Activated CD4-positive, alpha-beta memory T cell treated with anti-CD3 and anti-CD28 coated beads for 36 hours (primary cell): ENCODE measurements around the gene FOXI1. TPM values are rescaled to one million over a fixed set of nuclear protein-coding genes. Genes with fewer than 3 reads are reported as not detected.

Experiments used
- CTCF ChIA-PET: fragments of 350-600 bp; sonication (Branson Sonifier 250); formaldehyde crosslinking; loops from one replicate; lab custom pipeline; 2021; ENCODE audit warnings: antibody characterized with exemption, inconsistent platforms; lab: Charles Lee
- POLR2A ChIA-PET: fragments of 350-600 bp; sonication (Branson Sonifier 250); formaldehyde crosslinking; loops from one replicate; lab custom pipeline; 2021; ENCODE audit warnings: antibody characterized with exemption; lab: Charles Lee
- DNase-seq: peaks from one replicate; pipeline ENCODE4 v3.0.0-alpha.2; 2020
- H3K27ac Mint-ChIP-seq: one replicate; pipeline ENCODE4 v1.8.0; 2021; ENCODE audit warnings: mixed read lengths
- H3K27me3 Mint-ChIP-seq: one replicate; pipeline ENCODE4 v1.8.0; 2021; ENCODE audit warnings: mixed read lengths
- H3K36me3 Mint-ChIP-seq: one replicate; pipeline ENCODE4 v1.8.0; 2021; ENCODE audit warnings: mixed read lengths
- H3K4me1 Mint-ChIP-seq: one replicate; pipeline ENCODE4 v1.8.0; 2021; ENCODE audit warnings: low read depth, mixed read lengths
- H3K4me3 Mint-ChIP-seq: one replicate; pipeline ENCODE4 v1.8.0; 2021; ENCODE audit warnings: mild to moderate bottlenecking, mixed read lengths
- H3K9me3 Mint-ChIP-seq: one replicate; pipeline ENCODE4 v1.8.0; 2021; ENCODE audit warnings: mixed read lengths
- intact Hi-C: fragments of 100-400 bp; cut with micrococcal nuclease; formaldehyde crosslinking; loops from one replicate; pipeline ENCODE4 v1.15.1; 2023
- total RNA-seq, 2 experiments: library from RNA; stranded (reverse); gene quantifications; one replicate each; pipeline ENCODE4 v1.2.3, GENCODE V29; 2021

FOXI1 gene
- total RNA-seq, 2 experiments from 2014 or later = not detected

- intact Hi-C loops = no loop called here
- Mint-ChIP-seq H3K4me3 (no peak overlapping the region), H3K36me3 (no peaks in the 10 kb centered on the region), H3K9me3 (no peaks in the 10 kb centered on the region), H3K27ac (no peak overlapping the region), H3K4me1 (no peaks in the 10 kb centered on the region), H3K27me3 (no peaks in the 10 kb centered on the region)
- POLR2A ChIA-PET = no interaction called here
- CTCF ChIA-PET = no interaction called here
- no peak for DNase-seq
Measured at GRCh38 chr5:170112876-170113521, 7.3 kb downstream of the FOXI1 start.

GRCh38 chr5:170113522-170113900 lies 7.8 kb downstream of the FOXI1 start:
- no peaks in the 10 kb centered on the region for H3K36me3 Mint-ChIP-seq
- H3K4me3 Mint-ChIP-seq = no peak overlapping the region
- DNase-seq = no peak
- H3K27ac Mint-ChIP-seq = no peak overlapping the region
- H3K9me3 Mint-ChIP-seq = no peaks in the 10 kb centered on the region
- H3K27me3 Mint-ChIP-seq = no peaks in the 10 kb centered on the region
- CTCF ChIA-PET = no interaction called here
- intact Hi-C loops = no loop called here
- POLR2A ChIA-PET = no interaction called here
- H3K4me1 Mint-ChIP-seq = no peaks in the 10 kb centered on the region

DNA sequence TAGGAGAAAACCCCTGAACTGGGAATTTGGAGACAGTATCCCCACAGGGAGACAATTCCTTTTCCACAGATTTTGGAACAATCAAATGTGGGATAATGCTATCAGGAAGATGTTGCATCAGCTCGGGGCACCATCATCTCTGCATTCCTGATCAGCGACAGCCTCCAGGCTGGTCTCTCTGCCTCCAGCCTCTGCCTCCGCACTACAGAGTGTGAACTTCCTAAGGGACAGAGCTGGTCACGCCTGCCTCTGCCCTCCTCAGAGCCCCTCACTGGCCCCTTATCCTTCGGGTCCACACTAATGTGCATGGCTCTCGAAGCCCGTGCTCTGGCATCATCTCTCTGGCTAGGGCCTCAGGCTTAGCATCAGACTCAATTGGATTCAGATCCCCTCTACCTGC lies 8.6 kb downstream of the FOXI1 start:
- intact Hi-C loops = no loop called here
- CTCF ChIA-PET = no interaction called here
- POLR2A ChIA-PET = no interaction called here
- Mint-ChIP-seq H3K27me3 (peaks cover 2% of the 10 kb centered on the region), H3K4me3 (no peak overlapping the region), H3K36me3 (no peaks in the 10 kb centered on the region), H3K9me3 (no peaks in the 10 kb centered on the region), H3K4me1 (no peaks in the 10 kb centered on the region), H3K27ac (no peak overlapping the region)
- no peak for DNase-seq

- H3K27me3 Mint-ChIP-seq = peaks cover 3% of the 10 kb centered on the region
- ChIA-PET POLR2A (no interaction called here), CTCF (no interaction called here)
- H3K36me3 Mint-ChIP-seq = no peaks in the 10 kb centered on the region
- H3K9me3 Mint-ChIP-seq = no peaks in the 10 kb centered on the region
- no peak for DNase-seq
- intact Hi-C loops = no loop called here
- no peaks in the 10 kb centered on the region for H3K4me1 Mint-ChIP-seq
- no peak overlapping the region for H3K4me3 Mint-ChIP-seq
- no peak overlapping the region for H3K27ac Mint-ChIP-seq
Measured at GRCh38 chr5:170115925-170116324, 10.2 kb downstream of the FOXI1 start.

DNA sequence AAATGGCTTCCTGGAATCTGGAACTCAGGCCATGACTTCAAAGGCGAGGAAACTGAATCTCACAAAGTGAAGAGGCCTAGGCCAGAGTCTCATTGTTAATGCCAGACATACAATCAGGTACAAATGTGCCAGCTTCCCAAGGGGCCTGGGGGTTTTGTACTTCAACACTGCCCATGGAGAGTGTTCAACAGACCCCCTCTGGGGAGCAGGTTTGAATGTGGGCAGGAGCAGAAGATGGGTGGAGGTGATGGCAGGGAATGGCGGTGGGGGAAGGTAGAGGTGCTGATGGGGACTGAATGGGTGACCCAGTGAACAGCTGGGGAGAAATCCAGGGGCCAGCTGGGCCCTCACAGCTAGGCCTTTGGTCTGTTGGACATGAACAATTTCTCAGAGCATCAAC lies 12.0 kb downstream of the FOXI1 start:
- Mint-ChIP-seq H3K36me3 (no peaks in the 10 kb centered on the region), H3K27me3 (peaks cover 8% of the 10 kb centered on the region), H3K9me3 (no peaks in the 10 kb centered on the region), H3K4me3 (no peak overlapping the region), H3K27ac (no peak overlapping the region), H3K4me1 (no peaks in the 10 kb centered on the region)
- CTCF ChIA-PET = no interaction called here
- DNase-seq = no peak
- intact Hi-C loops = no loop called here
- POLR2A ChIA-PET = no interaction called here

DNA sequence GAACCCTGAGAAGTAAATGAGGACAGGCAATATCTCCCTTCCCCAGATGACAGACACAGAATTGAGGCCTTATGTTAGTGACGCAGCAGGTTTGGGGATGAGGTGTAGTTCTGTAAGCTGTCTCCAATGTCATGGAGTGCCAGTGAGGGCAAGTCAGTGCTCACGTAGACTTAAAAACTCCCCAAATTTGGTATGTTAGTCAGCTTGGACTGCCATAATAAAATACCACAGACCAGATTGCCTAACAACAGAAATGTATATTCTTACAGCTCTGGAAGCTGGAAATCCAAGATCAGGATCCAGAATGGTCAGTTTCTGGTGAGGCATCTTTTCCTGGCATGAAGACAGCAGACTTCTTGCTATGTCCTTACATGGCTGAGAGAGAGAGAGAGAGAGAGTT lies 14.9 kb downstream of the FOXI1 start:
- no peaks in the 10 kb centered on the region for H3K36me3 Mint-ChIP-seq
- peaks cover 3% of the 10 kb centered on the region for H3K9me3 Mint-ChIP-seq
- H3K4me1 Mint-ChIP-seq = no peaks in the 10 kb centered on the region
- intact Hi-C loops = no loop called here
- no peak for DNase-seq
- CTCF ChIA-PET = no interaction called here
- H3K4me3 Mint-ChIP-seq = no peak overlapping the region
- POLR2A ChIA-PET = no interaction called here
- H3K27me3 Mint-ChIP-seq = peaks cover 8% of the 10 kb centered on the region
- H3K27ac Mint-ChIP-seq = no peak overlapping the region

GRCh38 chr5:170121321-170121720 lies 15.6 kb downstream of the FOXI1 start:
- H3K27me3 Mint-ChIP-seq = peaks cover 11% of the 10 kb centered on the region
- POLR2A ChIA-PET = no interaction called here

GRCh38 chr5:170126061-170126460 lies 20.4 kb downstream of the FOXI1 start:
- DNase-seq = no peak
- POLR2A ChIA-PET = no interaction called here
- H3K27me3 Mint-ChIP-seq = peaks cover 24% of the 10 kb centered on the region
- H3K4me1 Mint-ChIP-seq = no peaks in the 10 kb centered on the region
- H3K27ac Mint-ChIP-seq = no peak overlapping the region
- H3K4me3 Mint-ChIP-seq = no peak overlapping the region
- intact Hi-C loops = no loop called here
- CTCF ChIA-PET = no interaction called here
- no peaks in the 10 kb centered on the region for H3K36me3 Mint-ChIP-seq
- H3K9me3 Mint-ChIP-seq = peaks cover 17% of the 10 kb centered on the region

More at GRCh38 chr5:170121321-170121720, 15.6 kb downstream of the FOXI1 start:
- Mint-ChIP-seq H3K36me3 (no peaks in the 10 kb centered on the region), H3K4me3 (no peak overlapping the region), H3K9me3 (peaks cover 10% of the 10 kb centered on the region), H3K27ac (no peak overlapping the region), H3K4me1 (no peaks in the 10 kb centered on the region)
- CTCF ChIA-PET = interaction anchor here (1.6 kb wide), 1 partner anchor 19 kb away, joined by 5 read pairs; no protein-coding TSS in a partner anchor
- no peak for DNase-seq
- intact Hi-C loops = no loop called here

GRCh38 chr5:170126626-170127025 lies 20.9 kb downstream of the FOXI1 start:
- Mint-ChIP-seq H3K4me3 (no peak overlapping the region), H3K27ac (no peak overlapping the region), H3K36me3 (no peaks in the 10 kb centered on the region), H3K27me3 (peaks cover 21% of the 10 kb centered on the region), H3K4me1 (no peaks in the 10 kb centered on the region), H3K9me3 (peaks cover 17% of the 10 kb centered on the region)
- POLR2A ChIA-PET = no interaction called here
- CTCF ChIA-PET = no interaction called here
- no peak for DNase-seq
- intact Hi-C loops = no loop called here

- H3K27ac Mint-ChIP-seq = no peak overlapping the region
- no peaks in the 10 kb centered on the region for H3K36me3 Mint-ChIP-seq
- H3K27me3 Mint-ChIP-seq = peaks cover 25% of the 10 kb centered on the region
- H3K4me3 Mint-ChIP-seq = no peak overlapping the region
- peaks cover 8% of the 10 kb centered on the region for H3K9me3 Mint-ChIP-seq
- CTCF ChIA-PET = interaction anchor here (1.5 kb wide), 1 partner anchor 52 kb away, joined by 7 read pairs; no protein-coding TSS in a partner anchor
- DNase-seq = no peak
- no peaks in the 10 kb centered on the region for H3K4me1 Mint-ChIP-seq
- POLR2A ChIA-PET = no interaction called here
- intact Hi-C loops = no loop called here
Measured at GRCh38 chr5:170131235-170131634, 25.5 kb downstream of the FOXI1 start.

DNA sequence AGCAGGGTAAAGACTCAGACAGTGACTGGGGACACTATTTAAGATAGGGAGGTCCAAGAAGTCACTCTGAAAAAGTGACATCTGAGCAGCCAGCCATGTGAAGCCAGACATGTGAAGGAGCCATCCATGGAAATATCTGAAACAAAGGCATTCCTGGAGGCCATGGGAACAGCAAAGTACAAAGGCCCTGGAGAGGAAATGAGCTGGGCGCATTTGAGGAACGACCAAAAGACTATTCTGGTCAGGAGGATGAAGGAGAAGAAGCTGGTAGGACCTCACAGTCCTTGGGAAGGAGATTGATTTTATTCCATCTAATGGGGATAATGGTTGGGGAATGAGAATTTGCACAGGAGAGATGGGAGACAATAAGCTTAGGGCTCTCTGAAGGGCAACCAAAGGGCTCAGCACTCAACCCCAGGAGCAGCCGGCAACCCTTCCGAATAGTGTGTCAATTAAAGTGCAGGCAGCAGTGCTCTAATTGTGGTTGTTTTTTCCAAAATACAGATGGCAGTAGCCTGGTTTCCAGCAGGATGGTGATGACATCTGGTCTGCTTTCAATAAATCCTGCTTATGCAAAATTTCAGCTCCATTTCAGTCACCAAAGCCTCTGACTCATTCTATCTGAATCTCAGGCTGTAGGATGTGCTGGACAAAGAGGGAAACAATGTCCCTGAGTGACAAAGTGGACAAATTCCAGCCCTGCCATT lies 26.7 kb downstream of the FOXI1 start:
- intact Hi-C loops = no loop called here
- CTCF ChIA-PET = interaction anchor here (1.5 kb wide), 1 partner anchor 51 kb away, joined by 7 read pairs; no protein-coding TSS in a partner anchor
- H3K4me3 Mint-ChIP-seq = no peak overlapping the region

GRCh38 chr5:170132976-170133448 lies 27.3 kb downstream of the FOXI1 start:
- Mint-ChIP-seq H3K27ac (no peak overlapping the region), H3K4me1 (no peaks in the 10 kb centered on the region), H3K27me3 (peaks cover 13% of the 10 kb centered on the region), H3K4me3 (no peak overlapping the region), H3K36me3 (no peaks in the 10 kb centered on the region), H3K9me3 (no peaks in the 10 kb centered on the region)
- ChIA-PET CTCF (no interaction called here), POLR2A (no interaction called here)
- intact Hi-C loops = no loop called here
- no peak for DNase-seq

More for the DNA sequence above, 26.7 kb downstream of the FOXI1 start:
- no peak for DNase-seq
- no peaks in the 10 kb centered on the region for H3K36me3 Mint-ChIP-seq
- no peaks in the 10 kb centered on the region for H3K4me1 Mint-ChIP-seq
- no peaks in the 10 kb centered on the region for H3K9me3 Mint-ChIP-seq
- H3K27ac Mint-ChIP-seq = no peak overlapping the region
- peaks cover 14% of the 10 kb centered on the region for H3K27me3 Mint-ChIP-seq
- POLR2A ChIA-PET = no interaction called here
